ENCODE measurements around the gene PHF24. TPM values are rescaled to one million over a fixed set of nuclear protein-coding genes. Genes with fewer than 3 reads are reported as not detected.

Gene PHF24
- total RNA-seq, 6 donors from 2014 or later = 0.10 to 0.74 (median 0.49) TPM; not detected in 2

DNA sequence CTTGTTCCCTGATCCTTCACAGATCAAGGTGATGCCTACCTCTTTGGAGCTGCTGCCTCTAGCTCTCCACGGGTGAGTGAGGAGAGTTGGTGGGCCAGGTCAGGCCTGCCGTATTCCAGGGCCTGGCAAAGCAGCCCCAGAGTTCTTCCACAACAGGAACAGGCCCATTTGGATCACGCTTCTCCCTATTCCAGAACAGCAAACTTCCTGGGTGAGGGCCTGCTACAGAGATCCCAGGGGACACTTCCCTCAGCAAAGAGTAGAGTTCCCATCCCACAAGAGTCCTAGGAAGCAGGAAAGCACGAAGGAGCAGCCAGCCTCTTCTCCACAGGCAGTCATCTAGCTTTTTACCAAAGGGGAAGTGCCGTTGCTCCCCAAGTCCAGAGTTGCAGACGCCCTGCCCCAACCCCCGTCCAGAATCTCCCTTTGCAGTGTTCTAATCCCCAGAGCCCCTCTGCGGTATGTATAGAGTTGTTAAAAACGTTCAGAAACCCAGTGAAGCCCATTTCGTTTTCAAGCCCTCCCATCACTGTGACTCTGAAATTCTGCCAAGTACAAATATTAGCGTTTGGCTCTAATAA lies 22.2 kb downstream of the PHF24 start:
- Histone ChIP-seq H3K36me3 (no peaks in the 10 kb centered on the region), H3K27ac (no peak overlapping the region), H3K9me3 (no peaks in the 10 kb centered on the region), H3K4me3 (no peak overlapping the region), H3K4me1 (peaks cover 0 to 12% (median 6%) of the 10 kb centered on the region in 4 donors), H3K27me3 (no peaks in the 10 kb centered on the region)
- DNase-seq (no peak), ATAC-seq (ENCODE audit: low FRiP score in 2 of 2) (no peak)
- TF ChIP-seq, protein P1, sequence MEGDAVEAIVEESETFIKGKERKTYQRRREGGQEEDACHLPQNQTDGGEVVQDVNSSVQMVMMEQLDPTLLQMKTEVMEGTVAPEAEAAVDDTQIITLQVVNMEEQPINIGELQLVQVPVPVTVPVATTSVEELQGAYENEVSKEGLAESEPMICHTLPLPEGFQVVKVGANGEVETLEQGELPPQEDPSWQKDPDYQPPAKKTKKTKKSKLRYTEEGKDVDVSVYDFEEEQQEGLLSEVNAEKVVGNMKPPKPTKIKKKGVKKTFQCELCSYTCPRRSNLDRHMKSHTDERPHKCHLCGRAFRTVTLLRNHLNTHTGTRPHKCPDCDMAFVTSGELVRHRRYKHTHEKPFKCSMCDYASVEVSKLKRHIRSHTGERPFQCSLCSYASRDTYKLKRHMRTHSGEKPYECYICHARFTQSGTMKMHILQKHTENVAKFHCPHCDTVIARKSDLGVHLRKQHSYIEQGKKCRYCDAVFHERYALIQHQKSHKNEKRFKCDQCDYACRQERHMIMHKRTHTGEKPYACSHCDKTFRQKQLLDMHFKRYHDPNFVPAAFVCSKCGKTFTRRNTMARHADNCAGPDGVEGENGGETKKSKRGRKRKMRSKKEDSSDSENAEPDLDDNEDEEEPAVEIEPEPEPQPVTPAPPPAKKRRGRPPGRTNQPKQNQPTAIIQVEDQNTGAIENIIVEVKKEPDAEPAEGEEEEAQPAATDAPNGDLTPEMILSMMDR (IDR thresholded peaks at IDR 0.05) = no peak
- no peak for TF ChIP-seq EP300 (IDR thresholded peaks at IDR 0.05)
- no peak for TF ChIP-seq POLR2AphosphoS5 (IDR thresholded peaks at IDR 0.05)
- TF ChIP-seq POLR2A (IDR thresholded peaks at IDR 0.05) = no peak
- 67 to 72% methylated on average over 11 of the region's 11 CpGs for WGBS, 2 donors

GRCh38 chr9:34982361-34982760 lies 24.3 kb downstream of the PHF24 start:
- WGBS, 2 donors = 53 to 70% methylated on average over 7 of the region's 7 CpGs

GRCh38 chr9:34983209-34983608 lies 25.1 kb downstream of the PHF24 start:
- no peak for DNase-seq
- Histone ChIP-seq H3K36me3 (no peaks in the 10 kb centered on the region), H3K9me3 (no peaks in the 10 kb centered on the region), H3K27ac (peak overlapping the region; percentile 29 to 60 (median 52)), H3K4me1 (peaks cover 0 to 18% (median 8%) of the 10 kb centered on the region in 4 donors), H3K27me3 (no peaks in the 10 kb centered on the region), H3K4me3 (no peak overlapping the region)
- no peak for ATAC-seq (ENCODE audit: low FRiP score in 2 of 2)
- WGBS, 2 donors = 87 to 88% methylated on average over 2 of the region's 2 CpGs
- no peak for TF ChIP-seq POLR2A (IDR thresholded peaks at IDR 0.05)
- no peak for TF ChIP-seq POLR2AphosphoS5 (IDR thresholded peaks at IDR 0.05)
- TF ChIP-seq, protein P1 (IDR thresholded peaks at IDR 0.05) = no peak
- no peak for TF ChIP-seq EP300 (IDR thresholded peaks at IDR 0.05)

More at GRCh38 chr9:34982361-34982760, 24.3 kb downstream of the PHF24 start:
- no peak for DNase-seq
- H3K36me3 ChIP-seq = no peaks in the 10 kb centered on the region
- TF ChIP-seq EP300 (IDR thresholded peaks at IDR 0.05) = no peak
- TF ChIP-seq, protein P1 (IDR thresholded peaks at IDR 0.05) = no peak
- TF ChIP-seq POLR2A (IDR thresholded peaks at IDR 0.05) = no peak
- no peak for TF ChIP-seq POLR2AphosphoS5 (IDR thresholded peaks at IDR 0.05)
- ATAC-seq (ENCODE audit: low FRiP score in 2 of 2) = peak in 1 of 2 donors; percentile 23
- peak overlapping the region in 3 of 4 donors; percentile 32 to 47 (median 39) for H3K27ac ChIP-seq
- no peaks in the 10 kb centered on the region for H3K27me3 ChIP-seq
- H3K4me1 ChIP-seq = peaks cover 0 to 15% (median 6%) of the 10 kb centered on the region in 4 donors
- H3K9me3 ChIP-seq = no peaks in the 10 kb centered on the region
- H3K4me3 ChIP-seq = no peak overlapping the region

- Histone ChIP-seq H3K27ac (no peak overlapping the region), H3K4me3 (no peak overlapping the region), H3K9me3 (no peaks in the 10 kb centered on the region), H3K4me1 (peaks cover 5 to 25% (median 16%) of the 10 kb centered on the region in 4 donors), H3K27me3 (no peaks in the 10 kb centered on the region), H3K36me3 (no peaks in the 10 kb centered on the region)
- WGBS, 2 donors = 0 to 8% methylated on average over 1 of the region's 1 CpG
- TF ChIP-seq POLR2A (IDR thresholded peaks at IDR 0.05) = no peak
- no peak for TF ChIP-seq POLR2AphosphoS5 (IDR thresholded peaks at IDR 0.05)
- TF ChIP-seq, protein P1 (IDR thresholded peaks at IDR 0.05) = no peak
- no peak for TF ChIP-seq EP300 (IDR thresholded peaks at IDR 0.05)
- no peak for ATAC-seq (ENCODE audit: low FRiP score in 2 of 2)
- DNase-seq = no peak
Measured at GRCh38 chr9:34984049-34984448, 26.0 kb downstream of the PHF24 start.
